HG03139 (cell line): Measurements from ENCODE around the gene SORBS1.

Experiments used
- ATAC-seq: cut with Tn5 transposase; IDR thresholded peaks from one replicate; pipeline ENCODE4 v1.9.1; 2021; ENCODE audit not compliant: unreplicated experiment

The SORBS1 gene

GRCh38 chr10:95394161-95394880 lies 166.8 kb downstream of the SORBS1 start:
- ATAC-seq, result no peak

DNA sequence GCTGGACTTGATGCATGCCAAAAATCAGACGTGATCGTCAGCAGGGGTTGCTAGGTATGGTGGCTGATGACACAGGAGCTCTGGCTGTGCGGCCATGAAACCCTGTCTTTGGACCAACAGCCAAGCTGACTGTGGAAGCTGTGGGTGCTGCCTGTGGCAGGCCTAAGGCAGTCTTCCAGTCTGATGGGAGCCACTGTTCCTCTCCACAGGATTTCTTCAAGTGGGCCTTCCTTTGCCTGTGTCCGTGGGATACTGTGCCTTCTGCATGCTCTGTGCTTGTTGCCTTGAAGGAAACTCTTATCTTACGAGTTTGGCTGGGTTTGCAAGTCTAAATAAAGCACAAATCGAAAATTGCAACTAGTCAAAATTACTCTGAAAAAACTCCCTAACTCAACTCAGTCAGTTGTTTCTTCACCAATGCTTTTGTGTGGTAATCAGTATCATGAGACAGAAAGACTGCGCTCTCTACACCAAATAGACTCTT lies 168.4 kb downstream of the SORBS1 start:
- ATAC-seq, result no peak

GRCh38 chr10:95392217-95392584 lies 169.0 kb downstream of the SORBS1 start:
- ATAC-seq, result no peak

- ATAC-seq, result no peak
These were observed 169.5 kb downstream of the SORBS1 start for GRCh38 chr10:95391581-95392216.

DNA sequence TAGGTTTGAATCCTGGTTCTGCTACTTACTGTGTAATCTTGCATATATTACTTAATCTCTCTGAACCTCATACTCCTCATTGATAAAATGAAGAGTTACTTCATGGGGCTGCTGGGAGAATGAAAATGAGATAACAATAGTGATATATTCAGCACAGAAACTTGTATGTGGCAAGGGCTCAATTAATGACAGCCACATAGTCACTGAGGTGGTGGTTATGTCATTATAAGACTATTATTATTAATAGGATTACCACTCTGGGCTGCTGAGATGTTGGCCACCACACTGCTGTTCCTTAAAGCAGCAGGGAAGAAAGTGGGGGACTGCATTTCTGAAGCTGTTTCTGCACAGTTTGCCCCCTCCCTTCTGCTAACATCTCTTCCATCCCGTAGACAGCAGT lies 170.0 kb downstream of the SORBS1 start:
- no peak for ATAC-seq

DNA sequence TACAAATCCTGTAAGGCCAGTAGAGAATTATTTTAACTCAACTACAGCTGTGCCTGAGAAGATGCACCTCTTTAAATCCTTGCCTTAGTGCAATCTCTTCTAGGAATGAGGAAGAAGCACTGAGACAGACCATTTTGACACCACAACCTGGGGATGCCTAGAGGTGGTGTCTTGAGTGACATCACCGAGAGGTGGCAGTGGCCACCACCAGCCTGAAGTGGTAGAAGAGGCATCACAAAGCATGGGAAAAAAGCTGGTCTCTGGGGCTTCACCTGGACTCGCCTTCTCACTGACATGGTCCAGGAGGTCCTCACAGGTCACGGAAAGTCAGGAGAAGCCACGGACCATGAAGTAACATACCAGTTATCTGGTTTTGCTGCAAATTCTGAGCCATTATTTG lies 171.2 kb downstream of the SORBS1 start:
- no peak for ATAC-seq

DNA sequence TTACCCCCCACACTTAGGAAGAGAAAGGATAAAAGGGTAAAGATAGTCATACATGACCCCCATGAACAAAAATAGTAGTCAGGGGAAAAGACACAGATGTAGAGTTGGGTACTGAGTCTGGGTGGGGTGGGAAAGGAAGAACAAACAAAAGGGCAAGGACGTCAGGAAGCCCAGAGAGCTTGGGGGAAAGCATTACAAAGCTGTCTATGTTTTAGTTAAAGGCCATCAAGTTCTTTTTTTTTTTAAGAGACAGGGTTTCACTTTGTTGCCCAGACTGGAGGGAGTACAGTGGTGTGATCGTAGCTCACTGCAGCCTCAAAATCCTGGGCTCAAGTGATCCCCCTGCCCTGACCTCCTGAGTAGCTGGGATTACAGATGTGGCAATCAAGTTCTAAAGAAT lies 172.0 kb downstream of the SORBS1 start:
- ATAC-seq, result no peak

DNA sequence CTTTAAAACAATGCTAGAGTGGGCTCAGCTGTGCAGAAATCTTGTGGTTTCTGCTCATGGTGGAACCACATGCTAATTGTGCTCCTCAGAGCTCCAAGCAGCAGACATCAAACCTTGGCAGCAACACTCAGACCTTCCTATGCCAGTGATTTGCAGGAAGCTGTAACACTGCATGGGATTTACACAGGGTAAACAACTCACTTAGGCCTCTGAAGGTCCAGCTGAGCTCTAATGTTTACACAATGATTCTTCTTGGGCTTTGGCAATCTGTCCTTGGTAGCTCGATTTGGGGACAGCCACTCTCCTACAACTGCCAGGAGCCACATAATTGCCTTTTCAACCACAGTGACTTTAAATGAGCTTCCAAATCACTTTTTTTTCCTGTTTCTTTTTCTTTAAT lies 172.6 kb downstream of the SORBS1 start:
- no peak for ATAC-seq

GRCh38 chr10:95388109-95388471 lies 173.1 kb downstream of the SORBS1 start:
- ATAC-seq, result no peak

DNA sequence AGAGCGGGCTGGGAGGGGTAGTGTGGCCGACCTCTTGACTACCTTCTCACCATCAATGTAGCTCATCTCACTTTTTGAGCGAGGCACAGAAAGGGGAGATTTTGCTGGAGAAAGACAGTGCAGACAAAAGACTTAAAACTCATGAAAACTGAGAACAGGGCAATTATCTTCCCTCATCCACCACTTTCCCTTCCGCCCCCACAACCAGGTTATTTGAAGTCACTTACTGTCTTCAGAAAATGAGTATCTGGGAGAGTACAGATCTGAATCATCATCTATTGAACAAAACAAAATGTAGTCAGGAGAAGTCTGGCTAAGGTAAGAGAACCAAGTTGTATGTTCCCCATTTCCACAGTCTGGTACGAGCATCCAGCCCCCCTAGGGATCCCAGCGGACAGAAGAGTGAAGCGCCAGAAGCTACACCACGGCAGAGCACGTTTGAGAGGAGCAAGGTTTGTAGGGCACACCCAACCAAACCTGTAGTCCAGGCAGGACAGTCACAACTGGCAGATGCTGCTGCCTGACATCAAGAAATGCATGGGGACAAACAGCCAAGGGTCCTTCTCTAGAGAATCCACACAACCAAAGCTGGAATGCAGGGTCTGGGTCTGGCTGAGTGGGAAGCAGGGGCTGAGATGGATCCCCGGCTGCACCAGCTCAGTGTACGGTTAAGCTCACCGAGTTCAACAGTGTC lies 177.0 kb downstream of the SORBS1 start:
- no peak for ATAC-seq

DNA sequence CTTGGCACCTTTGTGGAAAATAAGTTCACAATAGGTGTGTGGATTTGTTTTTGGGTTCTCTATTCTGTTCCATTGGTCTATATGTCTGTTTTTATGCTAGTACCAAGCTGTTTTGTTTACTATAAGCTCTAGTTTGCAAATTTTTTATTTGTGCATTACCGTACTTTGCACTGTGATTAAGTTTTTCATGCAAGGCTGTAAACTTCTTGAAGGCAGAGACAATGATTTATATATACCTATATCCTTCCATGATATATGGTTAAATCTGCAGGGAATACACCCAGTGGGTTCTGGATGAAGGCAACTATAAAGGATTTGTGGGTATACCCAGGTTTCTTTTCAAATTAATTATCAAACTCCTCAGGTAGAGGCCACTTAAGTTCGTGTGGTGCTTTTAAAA lies 178.6 kb downstream of the SORBS1 start:
- ATAC-seq, result no peak

DNA sequence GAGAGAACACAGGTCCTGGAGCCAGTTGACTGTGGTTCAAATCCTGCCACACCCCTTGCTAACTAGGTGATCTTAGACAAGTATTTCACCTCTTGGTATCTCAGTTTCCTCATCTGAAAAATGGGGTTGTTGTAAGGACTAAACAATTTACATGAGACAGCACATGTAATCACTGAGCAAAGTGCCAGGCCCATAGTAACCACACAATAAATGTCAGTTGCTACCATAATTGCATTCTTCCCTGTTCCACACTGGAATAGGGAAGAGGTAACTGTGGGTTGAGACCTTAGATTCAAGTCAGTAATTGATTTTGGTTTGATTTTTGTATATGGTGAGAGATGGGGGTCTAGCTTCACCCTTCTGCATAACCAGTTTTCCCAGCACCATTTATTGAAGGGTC lies 179.0 kb downstream of the SORBS1 start:
- no peak for ATAC-seq

GRCh38 chr10:95377950-95378349 lies 183.2 kb downstream of the SORBS1 start:
- no peak for ATAC-seq

DNA sequence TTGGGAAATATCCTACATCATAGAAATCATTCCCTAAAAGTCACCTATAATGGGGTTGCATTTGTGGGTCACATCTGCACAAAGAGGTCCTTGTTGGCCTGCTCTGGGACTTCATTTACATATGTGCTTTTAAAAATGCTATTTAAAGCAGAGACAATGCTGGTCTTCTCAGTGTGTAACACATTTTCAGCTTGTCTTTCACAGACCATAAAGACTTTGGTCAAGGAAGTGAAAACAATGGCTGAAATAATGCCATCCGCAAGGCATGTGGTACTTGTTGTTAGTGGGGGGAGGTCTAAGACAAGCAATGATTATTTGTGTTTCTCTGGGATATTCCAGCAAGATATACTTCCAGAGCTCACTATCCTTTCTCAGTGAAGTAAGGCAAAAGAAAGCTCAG lies 185.8 kb downstream of the SORBS1 start:
- ATAC-seq, result no peak

DNA sequence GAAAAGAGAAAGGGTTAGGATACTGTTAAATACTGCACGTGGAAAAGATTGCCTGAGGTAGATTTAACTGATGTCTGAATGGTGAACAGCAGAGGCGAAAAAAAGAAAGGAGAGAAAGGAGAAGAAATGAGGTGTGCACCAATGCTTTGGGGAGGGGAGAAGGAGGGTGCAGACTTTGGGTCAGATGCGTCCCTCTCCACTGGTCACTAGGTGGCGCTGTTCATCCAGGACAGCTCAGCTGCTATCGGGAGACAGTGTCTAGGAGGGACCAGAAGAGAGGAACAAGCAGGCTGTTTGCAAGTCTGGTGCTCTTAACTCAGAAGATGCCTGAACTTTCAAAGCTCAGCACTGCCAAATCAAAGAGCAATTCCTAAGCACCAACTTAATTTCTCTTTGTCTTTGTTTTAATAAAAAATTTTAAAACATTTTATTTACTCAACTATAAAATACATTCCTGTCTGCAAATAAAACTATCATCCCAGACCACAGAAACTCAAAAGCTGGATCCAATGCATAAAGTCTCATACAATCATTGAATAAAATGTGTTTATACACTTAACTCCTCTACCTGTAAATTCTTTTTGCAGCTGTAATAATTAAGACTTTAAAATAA lies 186.5 kb downstream of the SORBS1 start:
- ATAC-seq, result peak; percentile 94

DNA sequence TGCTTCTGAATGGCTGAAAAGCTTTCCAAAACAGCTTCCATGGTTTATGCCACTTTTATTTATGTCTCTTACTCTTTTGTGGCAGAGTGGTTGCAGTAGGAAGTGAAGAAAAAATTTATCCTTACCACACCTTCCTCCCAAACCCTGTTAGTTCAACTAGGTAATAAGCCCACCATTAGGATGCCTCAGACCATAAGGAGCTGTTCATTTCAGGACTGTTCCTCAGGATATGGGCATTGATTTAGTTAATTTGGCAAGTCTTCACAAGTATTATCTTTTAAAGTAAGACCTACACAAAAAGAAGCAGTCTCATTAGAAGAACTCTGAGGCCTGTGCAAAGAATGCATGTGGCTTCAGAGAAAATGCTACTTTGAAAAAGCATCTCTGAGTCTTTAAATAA lies 187.5 kb downstream of the SORBS1 start:
- ATAC-seq, result no peak

DNA sequence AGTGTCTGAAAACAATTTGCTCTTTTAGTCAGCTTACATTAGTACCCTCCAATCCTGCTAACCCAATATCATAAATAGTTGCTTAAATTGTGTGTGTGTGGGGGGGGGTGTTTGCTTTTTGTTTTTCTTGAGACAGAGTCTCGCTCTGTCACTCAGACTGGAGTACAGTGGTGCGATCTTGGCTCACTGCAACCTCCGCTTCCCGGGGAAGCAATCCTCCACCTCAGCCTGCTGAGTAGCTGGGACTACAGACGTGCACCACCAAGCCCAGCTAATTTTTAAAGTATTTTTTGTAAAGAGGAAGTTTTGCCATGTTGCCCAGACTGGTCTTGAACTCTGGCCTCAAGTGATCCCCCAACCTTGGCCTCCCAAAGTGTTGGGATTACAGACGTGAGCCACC lies 196.8 kb downstream of the SORBS1 start:
- ATAC-seq, result no peak

DNA sequence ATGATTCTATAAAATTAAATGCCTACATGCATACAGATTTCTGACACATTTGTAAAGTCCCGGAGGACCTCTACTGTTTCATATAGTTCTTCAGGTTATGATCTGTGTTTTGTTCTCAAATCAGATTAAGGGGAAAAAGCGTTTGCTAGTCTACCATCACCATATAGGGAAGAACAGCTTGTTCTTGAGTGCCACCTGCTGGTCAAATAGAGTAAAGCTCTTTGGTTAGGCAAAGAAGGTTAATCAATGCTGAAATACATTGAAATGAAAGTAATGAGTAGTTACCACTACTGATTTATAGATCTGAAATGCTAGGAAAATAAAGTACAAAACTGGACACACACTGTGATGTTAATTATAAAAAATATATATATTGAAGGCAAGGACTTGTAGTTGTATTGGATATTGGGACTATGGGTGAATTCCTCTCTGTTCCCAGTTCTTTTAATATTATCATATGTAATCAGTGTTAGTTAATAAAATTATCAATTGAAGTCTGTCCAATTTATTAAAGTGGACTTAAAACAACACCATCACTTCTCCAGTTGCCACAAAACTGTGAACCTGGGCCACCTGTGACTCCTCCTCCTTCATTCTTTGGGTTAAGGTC lies 197.8 kb downstream of the SORBS1 start:
- peak; percentile 66 for ATAC-seq

DNA sequence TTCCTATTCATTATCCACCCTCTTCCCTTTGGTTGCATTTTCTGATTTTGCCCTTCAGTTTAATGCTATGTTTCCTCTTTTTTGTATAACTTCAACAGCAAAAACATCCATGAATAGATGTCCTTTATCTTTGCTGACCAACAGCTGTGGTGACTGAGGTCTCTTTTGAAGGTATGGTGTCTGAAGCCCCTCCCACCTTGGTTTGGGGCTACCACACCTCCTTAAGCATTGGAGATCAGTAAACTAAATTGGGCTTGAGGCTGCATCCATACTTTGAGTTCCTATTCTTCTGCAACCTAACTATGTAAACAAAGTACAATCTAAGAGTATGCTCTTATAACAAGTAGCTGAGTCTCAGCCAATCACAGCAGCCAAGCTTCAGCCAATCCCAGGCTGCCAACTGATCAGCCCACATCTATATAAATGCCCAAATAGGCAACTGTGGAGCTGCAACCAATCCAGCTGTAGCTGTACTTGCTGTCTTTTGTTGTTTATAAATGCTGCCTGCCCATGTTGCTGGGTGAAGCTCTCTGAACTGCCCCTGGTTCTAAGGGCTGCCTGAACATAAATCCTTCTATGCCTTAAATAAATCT lies 201.0 kb downstream of the SORBS1 start:
- ATAC-seq, result no peak

DNA sequence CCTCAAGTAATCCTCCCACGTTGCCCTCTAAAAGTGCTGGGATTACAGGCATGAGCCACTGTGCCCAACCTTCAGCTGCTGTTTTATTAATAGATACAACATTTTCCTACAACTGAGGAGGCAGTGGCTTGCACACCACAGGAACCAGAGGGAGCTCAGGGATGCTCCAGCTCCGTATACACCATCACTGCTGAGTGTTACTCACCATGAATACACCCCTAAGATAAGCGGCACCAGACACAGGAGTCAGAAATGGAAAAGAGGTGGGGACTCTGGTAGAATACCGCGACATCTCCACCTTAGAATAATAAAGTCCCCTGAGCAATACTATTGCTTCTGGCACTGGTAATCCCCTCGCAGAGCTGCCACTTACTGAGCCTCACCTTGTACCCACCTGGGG lies 201.7 kb downstream of the SORBS1 start:
- ATAC-seq, result no peak
